CD14-positive monocyte (primary cell): ENCODE results near the gene MECP2. TPM values are rescaled to one million over a fixed set of nuclear protein-coding genes. Genes with fewer than 3 reads are reported as not detected.

Source experiments
- DNase-seq, 3 donors: peaks; one replicate each; pipeline ENCODE4 v3.0.0-alpha.2; 2011 to 2022
- H2AFZ ChIP-seq: 2 replicates; pipeline ENCODE4 v1.6.0; 2012; ENCODE audit warnings: mild to moderate bottlenecking, low read depth, low read length, inconsistent platforms; ENCODE audit not compliant: insufficient read depth, poor library complexity, severe bottlenecking
- H3K27ac ChIP-seq, 2 donors: 1 replicate in 1 of 2; 2 replicates in 1 of 2; pipeline ENCODE4 v1.5.1; 2012 to 2013; ENCODE audit warnings: low read length in 2 of 2, control low read depth in 1 of 2, inconsistent platforms in 1 of 2, low read depth in 1 of 2, mild to moderate bottlenecking in 1 of 2
- H3K27me3 ChIP-seq, 2 donors: one replicate each; pipeline versions ENCODE4 v1.6.0 to v1.6.1; 2011 to 2013; ENCODE audit warnings: low read length in 2 of 2; ENCODE audit not compliant: control insufficient read depth in 2 of 2, insufficient read depth in 2 of 2
- H3K36me3 ChIP-seq, 2 donors: replicated peaks in 1 of 2; 1 replicate in 1 of 2; 2 replicates in 1 of 2; pipeline versions ENCODE4 v1.5.1 to v1.6.1; 2012 to 2013; ENCODE audit warnings: low read length in 2 of 2, control low read depth in 1 of 2, inconsistent platforms in 1 of 2, mild to moderate bottlenecking in 1 of 2; ENCODE audit not compliant: insufficient read depth in 2 of 2, control insufficient read depth in 1 of 2
- H3K4me1 ChIP-seq, 2 donors: 1 replicate in 1 of 2; 2 replicates in 1 of 2; pipeline versions ENCODE4 v1.5.1 to v1.6.1; 2012 to 2013; ENCODE audit warnings: low read length in 2 of 2, control low read depth in 1 of 2, inconsistent platforms in 1 of 2, mild to moderate bottlenecking in 1 of 2, moderate library complexity in 1 of 2; ENCODE audit not compliant: insufficient read depth in 2 of 2, control insufficient read depth in 1 of 2
- H3K4me2 ChIP-seq: replicated peaks from 2 replicates; pipeline ENCODE3; 2012; ENCODE audit warnings: low read length, moderate library complexity, mild to moderate bottlenecking; ENCODE audit not compliant: poor library complexity, severe bottlenecking; ENCODE audit errors: extremely low read depth
- H3K4me3 ChIP-seq, 3 experiments: fragments of 200-600 bp in 1 of 3; sonication (generic) in 1 of 3; replicated peaks in 1 of 3; 1 replicate in 2 of 3; 2 replicates in 1 of 3; pipeline ENCODE4 v1.5.1; 2011 to 2013; ENCODE audit warnings: low read length in 3 of 3, mild to moderate bottlenecking in 3 of 3, control low read depth in 2 of 3, low read depth in 2 of 3, inconsistent platforms in 1 of 3, moderate library complexity in 1 of 3
- H3K79me2 ChIP-seq: 2 replicates; pipeline ENCODE4 v1.6.0; 2012; ENCODE audit warnings: mild to moderate bottlenecking, control low read depth, inconsistent platforms, low read length, moderate library complexity; ENCODE audit not compliant: insufficient read depth
- H3K9ac ChIP-seq: 2 replicates; pipeline ENCODE4 v1.6.0; 2017; ENCODE audit warnings: low read length, mild to moderate bottlenecking; ENCODE audit not compliant: insufficient read depth, poor library complexity, severe bottlenecking
- H3K9me3 ChIP-seq, 2 donors: replicated peaks in 1 of 2; 1 replicate in 1 of 2; 2 replicates in 1 of 2; pipeline versions ENCODE4 v1.5.1 to v1.6.1; 2012 to 2013; ENCODE audit warnings: low read length in 2 of 2, control low read depth in 1 of 2; ENCODE audit not compliant: control insufficient read depth in 1 of 2, insufficient read depth in 1 of 2
- H4K20me1 ChIP-seq: 2 replicates; pipeline ENCODE4 v1.6.0; 2012; ENCODE audit warnings: mild to moderate bottlenecking, low read length, control low read depth, moderate library complexity; ENCODE audit not compliant: insufficient read depth
- H3K27ac Mint-ChIP-seq, 7 donors: one replicate each; pipeline ENCODE4 v1.8.0; 2020; ENCODE audit warnings: mild to moderate bottlenecking in 7 of 7, mixed read lengths in 7 of 7, moderate library complexity in 6 of 7, inconsistent platforms in 2 of 7
- H3K27me3 Mint-ChIP-seq, 3 donors: one replicate each; pipeline ENCODE4 v1.8.0; 2021 to 2022; ENCODE audit warnings: low read depth in 3 of 3, mild to moderate bottlenecking in 3 of 3, mixed read lengths in 3 of 3, moderate library complexity in 3 of 3, inconsistent platforms in 1 of 3
- H3K36me3 Mint-ChIP-seq, 2 donors: one replicate each; pipeline ENCODE4 v1.8.0; 2020; ENCODE audit warnings: mixed read lengths in 2 of 2, inconsistent platforms in 1 of 2, mild to moderate bottlenecking in 1 of 2
- H3K4me1 Mint-ChIP-seq: one replicate; pipeline ENCODE4 v1.8.0; 2020; ENCODE audit warnings: mild to moderate bottlenecking, mixed read lengths
- H3K4me3 Mint-ChIP-seq, 2 donors: one replicate each; pipeline ENCODE4 v1.8.0; 2020; ENCODE audit warnings: mild to moderate bottlenecking in 2 of 2, mixed read lengths in 2 of 2, moderate library complexity in 1 of 2
- H3K9me3 Mint-ChIP-seq, 7 donors: one replicate each; pipeline ENCODE4 v1.8.0; 2020 to 2022; ENCODE audit warnings: mixed read lengths in 7 of 7, mild to moderate bottlenecking in 6 of 7, moderate library complexity in 6 of 7, inconsistent platforms in 2 of 7
- CTCF ChIP-seq: fragments of 200-600 bp; IDR thresholded peaks from one replicate; pipeline ENCODE4 v1.8.0; 2022; ENCODE audit warnings: antibody characterized with exemption, mild to moderate bottlenecking
- WGBS: methylation state at CpG from one replicate; pipeline ENCODE4 v1.1.5; 2013; ENCODE audit warnings: missing lambda C conversion rate; ENCODE audit not compliant: insufficient coverage; 5-methylcytosine and 5-hydroxymethylcytosine counted together
- intact Hi-C, 2 donors: fragments of 100-400 bp; cut with micrococcal nuclease; formaldehyde crosslinking; loops; one replicate each; pipeline versions ENCODE4 v1.15.0 to v1.15.1; 2023
- polyA plus RNA-seq, 3 donors: library from polyadenylated mRNA; depleted of rRNA in 1 of 3; unstranded in 2 of 3; stranded (reverse) in 1 of 3; fragments of 300-500 nt in 2 of 3; fragments of >200 nt in 1 of 3; fragmentation: Illumina TruSeq in 2 of 3; gene quantifications; 1 replicate in 2 of 3; 2 replicates in 1 of 3; pipeline ENCODE4 v1.2.3, GENCODE V29; 2012 to 2021

The MECP2 gene
- polyA plus RNA-seq, 3 donors: 5.2 to 21.2 (median 9.6) TPM

- Histone ChIP-seq H3K4me2 (no peak overlapping the region), H2AFZ (no peak overlapping the region), H3K9me3 (no peaks in the 10 kb centered on the region), H3K27ac (peak overlapping the region in 1 of 2 donors; percentile 12), H3K4me1 (peaks cover 41 to 50% of the 10 kb centered on the region in 2 donors), H4K20me1 (peaks cover 66% of the 10 kb centered on the region), H3K36me3 (peaks cover 56 to 58% of the 10 kb centered on the region in 2 donors), H3K27me3 (no peaks in the 10 kb centered on the region), H3K4me3 (no peak overlapping the region), H3K9ac (no peak overlapping the region), H3K79me2 (peaks cover 50% of the 10 kb centered on the region)
- intact Hi-C loops: loop anchor here (5.0 to 10.0 kb wide), 3 partner anchors 38 to 80 kb away; partner anchors contain the start of genes HCFC1 (in 1 of the 2), MECP2 (in 1 of the 2) and TMEM187 (in 1 of the 2)
- Mint-ChIP-seq H3K4me1 (peaks cover 26% of the 10 kb centered on the region), H3K27ac (peak overlapping the region; percentile 62 to 80 (median 70)), H3K27me3 (peaks cover 0 to 45% (median 0%) of the 10 kb centered on the region in 3 donors), H3K4me3 (peak overlapping the region in 1 of 2 donors; percentile 52), H3K36me3 (peaks cover 31 to 57% of the 10 kb centered on the region in 2 donors), H3K9me3 (peaks cover 0 to 4% (median 0%) of the 10 kb centered on the region in 7 donors)
- WGBS: 86% methylated on average over 7 of the region's 24 CpGs
- no peak for TF ChIP-seq CTCF
- no peak for DNase-seq
Measured at GRCh38 chrX:154014429-154015380, 82.8 kb downstream of the MECP2 start.

GRCh38 chrX:154013614-154014360, 83.7 kb downstream of the MECP2 start:
- peak overlapping the region; percentile 18 to 85 (median 72) for H3K27ac Mint-ChIP-seq
- DNase-seq: peak in 2 of 3 donors; percentile 51 to 57
- H3K27me3 Mint-ChIP-seq: peaks cover 0 to 50% (median 0%) of the 10 kb centered on the region in 3 donors
- Histone ChIP-seq H4K20me1 (peaks cover 62% of the 10 kb centered on the region), H3K9ac (no peak overlapping the region), H3K4me2 (no peak overlapping the region), H3K36me3 (peaks cover 56 to 58% of the 10 kb centered on the region in 2 donors), H3K4me1 (peaks cover 45 to 58% of the 10 kb centered on the region in 2 donors), H3K79me2 (peaks cover 43% of the 10 kb centered on the region), H2AFZ (no peak overlapping the region), H3K27ac (peak overlapping the region in 1 of 2 donors; percentile 40), H3K9me3 (no peaks in the 10 kb centered on the region), H3K27me3 (no peaks in the 10 kb centered on the region), H3K4me3 (no peak overlapping the region)
- 23% methylated on average over 6 of the region's 20 CpGs for WGBS
- TF ChIP-seq CTCF: peak; percentile 90
- peaks cover 30% of the 10 kb centered on the region for H3K4me1 Mint-ChIP-seq
- H3K9me3 Mint-ChIP-seq: peaks cover 0 to 3% (median 0%) of the 10 kb centered on the region in 7 donors
- no peak overlapping the region for H3K4me3 Mint-ChIP-seq
- intact Hi-C loops: loop anchor here (5.0 to 10.0 kb wide), 3 partner anchors 39 to 81 kb away; partner anchors contain the start of genes HCFC1 (in 1 of the 2), MECP2 (in 1 of the 2) and TMEM187 (in 1 of the 2)
- H3K36me3 Mint-ChIP-seq: peaks cover 32 to 58% of the 10 kb centered on the region in 2 donors
